PC-3 (cell line): ENCODE measurements around the gene DLST. TPM values are rescaled to one million over a fixed set of nuclear protein-coding genes. Genes with fewer than 3 reads are reported as not detected.

Experiments
- ATAC-seq: fragments of 200-7000 bp; cut with Tn5 transposase; 2 replicates; pipeline ENCODE4 v1.9.1; 2020; ENCODE audit warnings: mild to moderate bottlenecking, moderate library complexity
- Bru-seq: library from RNA; stranded (reverse); fragments of 400-500 nt; gene quantifications from one replicate; lab custom pipeline; 2021; lab: Mats Ljungman, UMichigan
- BruChase-seq, 2 experiments: library from RNA; stranded (reverse); fragments of 400-500 nt; gene quantifications; one replicate each; lab custom pipeline; 2021; lab: Mats Ljungman, UMichigan
- BruUV-seq: library from RNA; stranded (reverse); fragments of 400-500 nt; replicated peaks from 2 replicates; lab custom pipeline; 2021; lab: Mats Ljungman, UMichigan
- CTCF ChIA-PET: fragments of 300-600 bp; sonication (Branson Sonifier 250); formaldehyde crosslinking; loops from one replicate; lab custom pipeline; 2022; ENCODE audit warnings: antibody characterized with exemption; lab: Charles Lee
- POLR2A ChIA-PET: fragments of 300-600 bp; sonication (Branson Sonifier 250); formaldehyde crosslinking; loops from one replicate; lab custom pipeline; 2022; ENCODE audit warnings: antibody characterized with exemption; ENCODE audit not compliant: unreplicated experiment; lab: Charles Lee
- DNase-seq: peaks from one replicate; pipeline ENCODE4 v3.0.0-alpha.2; 2015
- H2AFZ ChIP-seq: fragments of 300-600 bp; sonication (generic); 2 replicates; pipeline ENCODE4 v1.6.0; 2016; ENCODE audit warnings: antibody characterized with exemption, low read length
- H3F3A ChIP-seq: fragments of 300-600 bp; sonication (generic); one replicate; pipeline ENCODE4 v1.6.0; 2017; ENCODE audit warnings: antibody characterized with exemption, low read length, control low read depth, mild to moderate bottlenecking; ENCODE audit not compliant: unreplicated experiment
- H3K27ac ChIP-seq: fragments of 300-600 bp; sonication (generic); 2 replicates; pipeline ENCODE4 v1.5.1; 2016; ENCODE audit warnings: mild to moderate bottlenecking, low read length
- H3K27me3 ChIP-seq: fragments of 300-600 bp; sonication (generic); 2 replicates; pipeline ENCODE4 v1.6.1; 2016; ENCODE audit warnings: low read length, mixed read lengths
- H3K36me3 ChIP-seq: fragments of 300-600 bp; sonication (generic); 2 replicates; pipeline ENCODE4 v1.6.1; 2016; ENCODE audit warnings: low read depth, mixed run types, low read length, mixed read lengths
- H3K4me1 ChIP-seq: fragments of 300-600 bp; sonication (generic); 2 replicates; pipeline ENCODE4 v1.5.1; 2016; ENCODE audit warnings: low read length; ENCODE audit not compliant: insufficient read depth
- H3K4me2 ChIP-seq: fragments of 300-600 bp; sonication (generic); 2 replicates; pipeline ENCODE4 v1.6.0; 2016; ENCODE audit warnings: low read length
- H3K4me3 ChIP-seq: fragments of 300-600 bp; sonication (generic); 2 replicates; pipeline ENCODE4 v1.5.1; 2016; ENCODE audit warnings: mild to moderate bottlenecking, low read length, mixed read lengths
- H3K79me2 ChIP-seq: fragments of 300-600 bp; sonication (generic); 2 replicates; pipeline ENCODE4 v1.6.1; 2017; ENCODE audit warnings: low read length, mixed read lengths
- H3K9ac ChIP-seq: fragments of 300-600 bp; sonication (generic); 2 replicates; pipeline ENCODE4 v1.6.0; 2016; ENCODE audit warnings: mild to moderate bottlenecking, low read length
- H3K9me2 ChIP-seq: fragments of 300-600 bp; sonication (generic); replicated peaks from 2 replicates; pipeline ENCODE4 v1.6.1; 2016; ENCODE audit warnings: mixed run types, low read length, mixed read lengths
- H3K9me3 ChIP-seq: fragments of 300-600 bp; sonication (generic); 2 replicates; pipeline ENCODE4 v1.6.1; 2016; ENCODE audit warnings: low read length, mixed read lengths
- H4K20me1 ChIP-seq: fragments of 300-600 bp; sonication (generic); 2 replicates; pipeline ENCODE4 v1.6.1; 2016; ENCODE audit warnings: low read length, mixed read lengths
- CTCF ChIP-seq: fragments of 300-600 bp; sonication (generic); conservative IDR thresholded peaks from 2 replicates; pipeline ENCODE4 v1.5.1; 2017; ENCODE audit warnings: antibody characterized with exemption, low read depth, mild to moderate bottlenecking, low read length
- EZH2 ChIP-seq: fragments of 300-600 bp; sonication (generic); IDR thresholded peaks from one replicate; pipeline ENCODE4 v1.6.1; 2017; ENCODE audit warnings: antibody characterized with exemption, mild to moderate bottlenecking, low read length; ENCODE audit not compliant: unreplicated experiment
- EZH2phosphoT487 ChIP-seq: fragments of 300-600 bp; sonication (generic); IDR thresholded peaks from 2 replicates; pipeline ENCODE4 v1.6.1; 2018; ENCODE audit warnings: mild to moderate bottlenecking, antibody characterized with exemption, low read length, borderline replicate concordance
- intact Hi-C: fragments of 100-400 bp; cut with micrococcal nuclease; formaldehyde crosslinking; loops from 2 replicates; pipeline ENCODE4 v1.9.0; 2023
- long read RNA-seq: library from polyadenylated mRNA; unstranded; transcript quantifications from one replicate; pipeline ENCODE4 v2.0.0, GENCODE V29; 2021; ENCODE audit not compliant: unreplicated experiment
- total RNA-seq: library from RNA; depleted of rRNA; stranded (reverse); fragments of >200 nt; gene quantifications from 2 replicates; pipeline ENCODE4 v1.2.3, GENCODE V29; 2014; rRNA removed

The DLST gene
- total RNA-seq (56.9 and 61.1 TPM in 2 replicates), Bru-seq, nascent RNA (percentile 90 among the genes with signal in this experiment), BruChase-seq, experiment 1, labeled RNA remaining after a 6-hour chase (percentile 91 among the genes with signal in this experiment), BruChase-seq, experiment 2, labeled RNA remaining after a 2-hour chase (percentile 94 among the genes with signal in this experiment)
- long read RNA-seq, partial matches to known transcripts: 0 of 3 reads
- long read RNA-seq, other reads (novel, unspliced or antisense): 3 of 3 reads

GRCh38 chr14:74881431-74882102 is at the start of gene DLST:
DLST (plus strand) TSS chr14:74881916; CDS start chr14:74881954, 38 bp downstream.
- peak within 1 kb of the TSS; percentile 100 for H2AFZ ChIP-seq
- H3K36me3 ChIP-seq: peaks cover 15% of the 10 kb centered on the region; the same call in 1 of the 2 replicates
- H3K9me3 ChIP-seq: no peaks in the 10 kb centered on the region
- peak; percentile 84 for ATAC-seq
- peak within 1 kb of the TSS; percentile 94 for H3K4me3 ChIP-seq
- CTCF ChIA-PET: interaction anchor here (0.5 to 1.3 kb wide), 2 partner anchors 20 to 119 kb away, joined by 3 to 18 read pairs; partner anchors contain the start of gene YLPM1
- TF ChIP-seq EZH2phosphoT487 (no peak), CTCF (no peak), EZH2 (no peak)
- H3K4me2 ChIP-seq: peak within 1 kb of the TSS; percentile 80
- DNase-seq: peak; percentile 88
- H3K79me2 ChIP-seq: peaks cover 52% of the 10 kb centered on the region
- peaks cover 27% of the 10 kb centered on the region for H3K4me1 ChIP-seq
- peak within 1 kb of the TSS; percentile 92 for H3K9ac ChIP-seq
- no TSS peak for BruUV-seq
- no peaks in the 10 kb centered on the region for H3K27me3 ChIP-seq
- no peaks in the 10 kb centered on the region for H3K9me2 ChIP-seq
- H4K20me1 ChIP-seq: peaks cover 24% of the 10 kb centered on the region
- intact Hi-C loops: loop anchor here (2.0 kb wide), 1 partner anchor 21 kb away; no protein-coding TSS in a partner anchor
- H3F3A ChIP-seq: no peaks in the 10 kb centered on the region
- peak within 1 kb of the TSS; percentile 46 for H3K27ac ChIP-seq
- POLR2A ChIA-PET: interaction anchor here (0.5 to 0.7 kb wide), 2 partner anchors 175 to 950 kb away, joined by 3 to 4 read pairs; no protein-coding TSS in a partner anchor

- POLR2A ChIA-PET: no interaction called here
- ATAC-seq (no peak), DNase-seq (no peak)
- CTCF ChIA-PET: no interaction called here
- intact Hi-C loops: no loop called here
- Histone ChIP-seq H3K9ac (no peak overlapping the region), H2AFZ (no peak overlapping the region), H3K36me3 (peaks cover 36% of the 10 kb centered on the region), H3K27me3 (no peaks in the 10 kb centered on the region), H3K9me3 (no peaks in the 10 kb centered on the region), H3K79me2 (no peaks in the 10 kb centered on the region), H3K4me1 (no peaks in the 10 kb centered on the region), H3F3A (no peaks in the 10 kb centered on the region), H3K4me2 (no peak overlapping the region), H3K27ac (no peak overlapping the region), H3K4me3 (no peak overlapping the region), H3K9me2 (no peaks in the 10 kb centered on the region), H4K20me1 (no peaks in the 10 kb centered on the region)
- BruUV-seq: no TSS peak
- TF ChIP-seq EZH2 (no peak), CTCF (no peak), EZH2phosphoT487 (no peak)
Observed at GRCh38 chr14:74832849-74833248, 48.9 kb upstream of the DLST start.
